Stimulated activated CD8-positive, alpha-beta memory T cell treated with anti-CD3 and anti-CD28 coated beads, Interleukin-2, amount 100 ng/mL, for 1 hour (primary cell): Measurements from ENCODE around the gene CEP43.

Experiments used
- DNase-seq, 2 donors: peaks; one replicate each; pipeline ENCODE4 v3.0.0-alpha.2; 2020; ENCODE audit warnings: low read depth in 2 of 2

The CEP43 gene

GRCh38 chr6:167013946-167014345, 14.7 kb downstream of the CEP43 start:
- DNase-seq = no peak

- no peak for DNase-seq
These were observed 16.1 kb downstream of the CEP43 start for GRCh38 chr6:167015302-167015701.

- no peak for DNase-seq
These were observed 21.0 kb downstream of the CEP43 start for GRCh38 chr6:167020206-167020605.

- no peak for DNase-seq
These were observed 28.1 kb downstream of the CEP43 start for GRCh38 chr6:167027308-167027707.

GRCh38 chr6:167027772-167028171, 28.6 kb downstream of the CEP43 start:
- DNase-seq = no peak

- DNase-seq = no peak
These were observed 31.2 kb downstream of the CEP43 start for GRCh38 chr6:167030222-167031072.

GRCh38 chr6:167031082-167031709, 32.0 kb downstream of the CEP43 start:
- no peak for DNase-seq

- no peak for DNase-seq
These were observed 34.9 kb downstream of the CEP43 start for GRCh38 chr6:167034056-167034455.

- no peak for DNase-seq
These were observed 38.6 kb downstream of the CEP43 start for GRCh38 chr6:167037762-167038161.

- DNase-seq = no peak
These were observed 45.5 kb downstream of the CEP43 start for GRCh38 chr6:167044696-167045095.

- DNase-seq = no peak
These were observed 46.8 kb downstream of the CEP43 start for GRCh38 chr6:167045828-167046580.

- no peak for DNase-seq
These were observed 47.8 kb downstream of the CEP43 start for GRCh38 chr6:167046861-167047495.

- DNase-seq = no peak
These were observed 48.4 kb downstream of the CEP43 start for GRCh38 chr6:167047554-167047953.
